GM23338 (cell line): Measurements from ENCODE around the gene MKNK1. TPM values are rescaled to one million over a fixed set of nuclear protein-coding genes. Genes with fewer than 3 reads are reported as not detected.
A peak's percentile ranks its signal among the peaks of the same experiment; 100 is the strongest.

Experiments used
- ATAC-seq: fragments of 200-7000 bp; cut with Tn5 transposase; 3 replicates; pipeline ENCODE4 v1.9.1; 2020
- DNase-seq: peaks from one replicate; pipeline ENCODE4 v3.0.0-alpha.2; 2015; ENCODE audit warnings: low spot score
- H2AFZ ChIP-seq: fragments of 200-600 bp; sonication (generic); 2 replicates; pipeline ENCODE4 v1.8.0; 2016; ENCODE audit warnings: antibody characterized with exemption, mild to moderate bottlenecking, moderate library complexity
- H3F3A ChIP-seq: fragments of 200-600 bp; sonication (generic); replicated peaks from 2 replicates; pipeline ENCODE4 v1.8.0; 2017; ENCODE audit warnings: antibody characterized with exemption, mixed run types, low read depth
- H3K27ac ChIP-seq: fragments of 200-600 bp; sonication (generic); 2 replicates; pipeline ENCODE4 v1.6.1; 2016; ENCODE audit warnings: low read depth
- H3K27me3 ChIP-seq: fragments of 200-600 bp; sonication (generic); 2 replicates; pipeline ENCODE4 v1.8.0; 2016; ENCODE audit warnings: mild to moderate bottlenecking, mixed run types, moderate library complexity; ENCODE audit not compliant: insufficient read depth
- H3K36me3 ChIP-seq: fragments of 200-600 bp; sonication (generic); 2 replicates; pipeline ENCODE4 v1.8.0; 2016; ENCODE audit warnings: mild to moderate bottlenecking; ENCODE audit not compliant: insufficient read depth
- H3K4me1 ChIP-seq: fragments of 200-600 bp; sonication (generic); 2 replicates; pipeline ENCODE4 v1.8.0; 2016; ENCODE audit warnings: mild to moderate bottlenecking, moderate library complexity; ENCODE audit not compliant: insufficient read depth
- H3K4me2 ChIP-seq: fragments of 200-600 bp; sonication (generic); 2 replicates; pipeline ENCODE4 v1.7.1; 2017; ENCODE audit warnings: mixed run types
- H3K4me3 ChIP-seq: fragments of 200-600 bp; sonication (generic); 2 replicates; pipeline ENCODE4 v1.6.1; 2016; ENCODE audit warnings: mixed run types
- H3K79me2 ChIP-seq: fragments of 200-600 bp; sonication (generic); replicated peaks from 2 replicates; pipeline ENCODE4 v1.8.0; 2017; ENCODE audit warnings: mild to moderate bottlenecking; ENCODE audit not compliant: insufficient read depth
- H3K9me2 ChIP-seq: fragments of 200-600 bp; sonication (generic); 2 replicates; pipeline ENCODE4 v1.8.0; 2017; ENCODE audit not compliant: insufficient read depth
- H4K20me1 ChIP-seq: fragments of 200-600 bp; sonication (generic); replicated peaks from 2 replicates; pipeline ENCODE4 v1.8.0; 2017; ENCODE audit warnings: mild to moderate bottlenecking; ENCODE audit not compliant: insufficient read depth
- H3K27ac Mint-ChIP-seq: 2 replicates; pipeline ENCODE4 v1.8.0; 2020; ENCODE audit warnings: inconsistent platforms, mild to moderate bottlenecking, moderate library complexity, mixed read lengths
- H3K27me3 Mint-ChIP-seq: 3 replicates; pipeline ENCODE4 v1.8.0; 2022; ENCODE audit warnings: low read depth, mild to moderate bottlenecking, moderate library complexity, mixed read lengths, inconsistent platforms; ENCODE audit not compliant: insufficient read depth, poor library complexity
- H3K36me3 Mint-ChIP-seq: 3 replicates; pipeline ENCODE4 v1.8.0; 2021; ENCODE audit warnings: low read depth, mild to moderate bottlenecking, inconsistent platforms, moderate library complexity, mixed read lengths
- H3K4me1 Mint-ChIP-seq: 3 replicates; pipeline ENCODE4 v1.8.0; 2020; ENCODE audit warnings: mild to moderate bottlenecking, inconsistent platforms, mixed read lengths
- H3K4me3 Mint-ChIP-seq: 3 replicates; pipeline ENCODE4 v1.8.0; 2021; ENCODE audit warnings: moderate library complexity, mild to moderate bottlenecking, inconsistent platforms, mixed read lengths
- H3K9me3 Mint-ChIP-seq: 3 replicates; pipeline ENCODE4 v1.8.0; 2020; ENCODE audit warnings: moderate library complexity, mild to moderate bottlenecking, inconsistent platforms, mixed read lengths
- CREB1 ChIP-seq: fragments of 250-450 bp; sonication (Bioruptor Pico); IDR thresholded peaks from 2 replicates; pipeline ENCODE4 v1.5.0; 2020; ENCODE audit warnings: low read depth, mild to moderate bottlenecking, moderate library complexity
- CTCF ChIP-seq, 2 experiments: fragments of 200-600 bp in 1 of 2; sonication (generic) in 1 of 2; conservative IDR thresholded peaks; 2 replicates each; pipeline versions ENCODE4 v1.5.1 to v1.6.1; 2016 to 2017; ENCODE audit warnings: antibody characterized with exemption in 2 of 2, low read depth in 2 of 2, mild to moderate bottlenecking in 2 of 2, moderate library complexity in 1 of 2
- EZH2 ChIP-seq: fragments of 200-600 bp; sonication (generic); IDR thresholded peaks from one replicate; pipeline ENCODE4 v1.8.0; 2017; ENCODE audit warnings: antibody characterized with exemption, mild to moderate bottlenecking, low read depth; ENCODE audit not compliant: unreplicated experiment
- EZH2phosphoT487 ChIP-seq: fragments of 200-600 bp; sonication (generic); IDR thresholded peaks from one replicate; pipeline ENCODE4 v1.8.1; 2018; ENCODE audit warnings: antibody characterized with exemption; ENCODE audit not compliant: unreplicated experiment
- JUNB ChIP-seq: IDR thresholded peaks from one replicate; pipeline ENCODE4 v1.6.1; 2016; ENCODE audit warnings: antibody characterized with exemption; ENCODE audit not compliant: unreplicated experiment
- NANOG ChIP-seq: IDR thresholded peaks from 2 replicates; pipeline ENCODE4 v1.6.1; 2016; ENCODE audit warnings: antibody characterized with exemption, borderline replicate concordance
- REST ChIP-seq: IDR thresholded peaks from one replicate; pipeline ENCODE4 v1.6.1; 2018; ENCODE audit warnings: antibody characterized with exemption; ENCODE audit not compliant: unreplicated experiment
- STAT1 ChIP-seq: IDR thresholded peaks from one replicate; pipeline ENCODE4 v1.6.1; 2016; ENCODE audit warnings: antibody characterized with exemption; ENCODE audit not compliant: unreplicated experiment
- ZNF114 ChIP-seq: fragments of 250-450 bp; sonication (Bioruptor Pico); IDR thresholded peaks from 2 replicates; pipeline ENCODE4 v1.5.0; 2020; ENCODE audit warnings: mild to moderate bottlenecking, moderate library complexity
- ZNF331 ChIP-seq: fragments of 250-450 bp; sonication (Bioruptor Pico); IDR thresholded peaks from 2 replicates; pipeline ENCODE4 v1.5.0; 2020; ENCODE audit warnings: low read depth, mild to moderate bottlenecking, moderate library complexity
- polyA plus RNA-seq: library from polyadenylated mRNA; unstranded; fragments of >200 nt; fragmentation: Nextera tagmentation; extraction: Ambion mirVana; gene quantifications from 2 replicates; pipeline ENCODE4 v1.2.1, GENCODE V29; 2016
- total RNA-seq: library from RNA; depleted of rRNA; stranded (reverse); fragments of >200 nt; shearing (Covaris generic); gene quantifications from 2 replicates; pipeline ENCODE4 v1.2.3, GENCODE V29; 2014
- TF ChIP-seq, protein P1 (sequence below): IDR thresholded peaks from 2 replicates; pipeline ENCODE4 v1.6.1; 2016; ENCODE audit warnings: antibody characterized with exemption

MKNK1 gene
- total and polyA plus RNA-seq, 2 experiments from 2014 or later = 11.8 to 20.5 TPM

- H3F3A ChIP-seq = no peaks in the 10 kb centered on the region
- H3K4me2 ChIP-seq = no peak overlapping the region
- no peak overlapping the region for H3K27ac ChIP-seq
- H3K36me3 ChIP-seq = no peaks in the 10 kb centered on the region
- no peaks in the 10 kb centered on the region for H3K27me3 ChIP-seq
- H2AFZ ChIP-seq = no peak overlapping the region
- Mint-ChIP-seq H3K36me3 (peaks cover 17% of the 10 kb centered on the region), H3K27ac (no peak overlapping the region; the same call in 1 of the 2 replicates), H3K4me3 (no peak overlapping the region), H3K4me1 (peaks cover 28% of the 10 kb centered on the region), H3K27me3 (peaks cover 19% of the 10 kb centered on the region), H3K9me3 (no peaks in the 10 kb centered on the region)
- DNase-seq = no peak
- peaks cover 12% of the 10 kb centered on the region for H3K4me1 ChIP-seq
- ATAC-seq = no peak
- no peaks in the 10 kb centered on the region for H3K79me2 ChIP-seq
- H3K9me2 ChIP-seq = no peaks in the 10 kb centered on the region
- H3K4me3 ChIP-seq = no peak overlapping the region
- H4K20me1 ChIP-seq = no peaks in the 10 kb centered on the region
- TF ChIP-seq ZNF114 = no peak
- TF ChIP-seq EZH2 = no peak
- TF ChIP-seq NANOG = no peak
- TF ChIP-seq CREB1 = no peak
- no peak for TF ChIP-seq REST
These were observed 2.3 kb upstream of the MKNK1 start for GRCh38 chr1:46606255-46606965.

DNA sequence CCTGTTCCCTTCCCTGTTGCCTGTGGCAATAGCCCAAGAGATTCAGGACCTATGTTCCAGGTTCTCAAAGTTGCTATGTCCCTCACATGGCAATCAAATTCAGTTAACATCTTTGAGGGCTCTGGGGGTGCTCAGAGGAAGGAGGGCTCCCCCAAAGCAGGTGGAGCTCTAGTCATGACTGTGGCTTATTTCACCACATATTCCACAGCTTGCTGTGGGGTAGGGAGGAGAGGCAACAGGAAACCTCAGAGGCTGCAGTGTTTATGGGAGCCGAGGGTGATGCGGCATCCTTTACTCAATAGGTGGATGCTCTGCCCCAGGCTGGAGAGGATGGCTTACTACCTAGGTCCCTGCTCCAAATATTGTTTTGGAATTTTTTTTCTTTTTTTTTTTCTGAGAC is 1.2 kb upstream of the MKNK1 start:
- no peaks in the 10 kb centered on the region for H3K79me2 ChIP-seq
- H3F3A ChIP-seq = no peaks in the 10 kb centered on the region
- no peak overlapping the region for H3K27ac ChIP-seq
- peak overlapping the region; percentile 71 for H3K4me2 ChIP-seq
- Mint-ChIP-seq H3K4me1 (peaks cover 22% of the 10 kb centered on the region), H3K27me3 (peaks cover 19% of the 10 kb centered on the region), H3K36me3 (peaks cover 17% of the 10 kb centered on the region), H3K9me3 (no peaks in the 10 kb centered on the region), H3K27ac (peak overlapping the region; percentile 43; the same call in 1 of the 2 replicates), H3K4me3 (peak overlapping the region; percentile 90)
- DNase-seq (no peak), ATAC-seq (no peak)
- H3K36me3 ChIP-seq = no peaks in the 10 kb centered on the region
- H4K20me1 ChIP-seq = no peaks in the 10 kb centered on the region
- H3K4me1 ChIP-seq = peaks cover 12% of the 10 kb centered on the region
- peak overlapping the region; percentile 51; the same call in 1 of the 2 replicates for H3K4me3 ChIP-seq
- H3K27me3 ChIP-seq = no peaks in the 10 kb centered on the region
- H2AFZ ChIP-seq = no peak overlapping the region; the same call in 1 of the 2 replicates
- no peaks in the 10 kb centered on the region for H3K9me2 ChIP-seq
- no peak for TF ChIP-seq EZH2phosphoT487

GRCh38 chr1:46603481-46603857 is 599 bp downstream of the MKNK1 start:
- H3K79me2 ChIP-seq = no peaks in the 10 kb centered on the region
- Mint-ChIP-seq H3K36me3 (peaks cover 4% of the 10 kb centered on the region; the same call in 2 of the 3 replicates), H3K27ac (no peak overlapping the region; the same call in 1 of the 2 replicates), H3K4me3 (peak overlapping the region; percentile 90), H3K4me1 (peaks cover 24% of the 10 kb centered on the region), H3K27me3 (peaks cover 19% of the 10 kb centered on the region), H3K9me3 (no peaks in the 10 kb centered on the region)
- H3K4me2 ChIP-seq = peak overlapping the region; percentile 91
- ATAC-seq = peak; percentile 8
- no peaks in the 10 kb centered on the region for H3K9me2 ChIP-seq
- H3K27me3 ChIP-seq = no peaks in the 10 kb centered on the region
- peaks cover 12% of the 10 kb centered on the region for H3K4me1 ChIP-seq
- no peaks in the 10 kb centered on the region for H3K36me3 ChIP-seq
- peak overlapping the region; percentile 68 for H3K4me3 ChIP-seq
- no peak for DNase-seq
- no peak overlapping the region for H3K27ac ChIP-seq
- H4K20me1 ChIP-seq = no peaks in the 10 kb centered on the region
- no peaks in the 10 kb centered on the region for H3F3A ChIP-seq
- H2AFZ ChIP-seq = peak overlapping the region; percentile 94
- TF ChIP-seq ZNF331 (CRISPR knock-in tag) (no peak), STAT1 (no peak), NANOG (no peak), JUNB (no peak), CTCF (conservative IDR thresholded peaks at IDR 0.05; ENCODE audit: low read depth in 2 of 2) (no peak), ZNF114 (no peak), EZH2phosphoT487 (no peak), EZH2 (no peak)
- TF ChIP-seq, protein P1, sequence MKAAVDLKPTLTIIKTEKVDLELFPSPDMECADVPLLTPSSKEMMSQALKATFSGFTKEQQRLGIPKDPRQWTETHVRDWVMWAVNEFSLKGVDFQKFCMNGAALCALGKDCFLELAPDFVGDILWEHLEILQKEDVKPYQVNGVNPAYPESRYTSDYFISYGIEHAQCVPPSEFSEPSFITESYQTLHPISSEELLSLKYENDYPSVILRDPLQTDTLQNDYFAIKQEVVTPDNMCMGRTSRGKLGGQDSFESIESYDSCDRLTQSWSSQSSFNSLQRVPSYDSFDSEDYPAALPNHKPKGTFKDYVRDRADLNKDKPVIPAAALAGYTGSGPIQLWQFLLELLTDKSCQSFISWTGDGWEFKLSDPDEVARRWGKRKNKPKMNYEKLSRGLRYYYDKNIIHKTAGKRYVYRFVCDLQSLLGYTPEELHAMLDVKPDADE = no peak
